ENCODE data around the gene KIF6.

Gene KIF6

DNA sequence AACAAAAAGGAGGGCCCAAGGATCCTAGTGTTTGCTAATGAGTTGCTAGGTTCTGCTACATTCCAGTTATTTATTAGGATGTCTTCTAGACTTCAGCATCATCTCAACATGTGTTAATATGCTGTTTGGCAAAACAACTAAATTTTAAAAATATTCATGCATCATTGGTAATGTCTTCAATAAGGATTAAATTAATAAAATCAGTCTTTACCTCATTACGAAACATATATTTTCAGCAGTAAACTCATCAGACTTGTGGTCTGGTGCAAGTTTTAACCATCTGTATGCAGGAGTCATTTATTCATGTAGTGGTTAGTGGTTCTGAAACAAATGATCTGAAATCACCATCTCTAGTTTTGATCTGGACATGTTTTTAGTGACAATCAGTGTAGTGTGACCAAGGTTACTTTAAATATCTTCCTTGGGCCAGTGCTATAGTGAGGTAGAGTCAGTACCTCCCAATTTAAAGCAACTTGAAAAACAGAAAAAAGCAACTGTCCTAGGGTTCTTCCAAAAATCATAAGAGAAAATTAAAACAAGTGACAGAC is 317.7 kb downstream of the KIF6 start:
- no peak for DNase-seq

DNA sequence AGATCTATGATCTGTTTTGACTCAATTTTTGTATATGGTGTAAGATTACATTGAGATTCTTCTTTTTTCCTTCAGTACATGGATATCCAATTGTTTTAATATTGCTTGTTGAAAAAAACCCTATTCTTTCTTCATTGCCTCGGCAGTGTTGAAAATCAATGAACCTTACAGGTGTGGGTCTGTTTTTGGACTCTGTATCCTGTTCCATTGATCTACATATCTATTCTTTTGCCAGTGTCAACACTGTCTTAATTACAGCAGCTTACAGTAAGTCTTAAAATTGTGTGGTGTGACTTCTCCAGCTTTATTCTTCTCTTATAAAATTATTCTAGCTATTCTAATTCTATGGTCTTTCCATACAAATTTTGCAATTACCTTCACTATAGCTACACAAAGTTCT is 320.9 kb downstream of the KIF6 start:
- DNase-seq, result no peak

DNA sequence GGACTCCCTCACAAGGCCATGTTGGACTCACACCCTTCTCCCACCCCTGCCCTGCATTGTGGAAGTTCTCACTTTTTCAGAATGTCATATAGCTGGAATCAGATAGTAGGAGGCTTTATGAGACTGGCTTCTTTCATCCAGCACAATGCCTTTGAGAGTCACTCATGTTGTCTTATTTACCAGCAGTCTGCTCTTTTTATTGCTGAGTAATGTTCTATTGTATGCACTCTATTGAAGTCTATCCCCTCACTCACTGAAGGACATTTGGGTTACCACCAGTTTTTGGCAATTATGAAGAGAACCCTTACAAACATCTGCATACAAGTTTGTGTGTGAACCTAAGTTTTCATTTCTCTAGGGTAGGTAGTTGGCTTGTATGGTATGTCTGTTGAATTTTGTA is 321.9 kb downstream of the KIF6 start:
- no peak for DNase-seq

DNA sequence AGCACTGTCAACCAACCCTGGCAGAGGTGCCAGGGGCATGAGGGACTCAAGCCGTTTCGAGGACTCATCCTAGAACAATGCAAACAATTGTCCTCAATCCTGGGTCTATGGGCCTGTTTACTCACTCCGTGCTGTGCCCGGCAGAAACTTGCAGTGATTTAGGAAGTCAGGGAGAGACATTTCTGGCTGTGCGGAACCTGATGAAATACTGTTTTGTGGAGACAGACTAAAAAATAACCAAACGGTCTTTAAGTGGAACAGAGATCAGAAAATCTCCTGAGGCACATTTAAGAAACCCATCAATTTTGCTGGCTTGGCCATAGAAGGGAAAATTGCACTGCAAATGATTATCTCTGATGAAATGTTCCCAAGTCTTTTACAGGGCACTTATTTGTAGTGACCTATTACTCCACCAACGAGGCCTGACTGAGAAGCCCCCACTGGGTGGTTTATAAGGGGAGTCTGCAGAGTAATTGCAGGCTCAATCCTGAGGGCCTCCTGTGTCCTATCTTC is 322.9 kb downstream of the KIF6 start:
- DNase-seq, result no peak

DNA sequence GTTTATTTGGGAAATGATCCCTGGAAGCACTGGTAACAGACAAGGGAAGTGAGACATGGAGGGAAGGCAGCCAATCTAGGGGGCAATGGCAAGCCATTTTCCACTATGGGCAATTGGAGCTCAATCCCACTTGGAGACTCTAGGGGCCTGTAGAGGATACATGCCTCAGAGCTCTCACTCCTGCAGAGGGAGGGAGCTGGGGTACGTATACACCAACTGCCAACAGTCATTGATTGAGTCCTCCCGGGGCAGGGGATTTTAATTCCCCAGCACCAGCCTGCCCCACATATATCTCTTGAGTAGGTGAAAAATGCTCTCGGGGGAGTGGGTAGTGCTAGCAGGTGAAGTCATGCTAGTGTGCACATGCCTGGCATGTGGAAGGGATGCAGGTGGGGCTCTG is 323.8 kb downstream of the KIF6 start:
- no peak for DNase-seq

DNA sequence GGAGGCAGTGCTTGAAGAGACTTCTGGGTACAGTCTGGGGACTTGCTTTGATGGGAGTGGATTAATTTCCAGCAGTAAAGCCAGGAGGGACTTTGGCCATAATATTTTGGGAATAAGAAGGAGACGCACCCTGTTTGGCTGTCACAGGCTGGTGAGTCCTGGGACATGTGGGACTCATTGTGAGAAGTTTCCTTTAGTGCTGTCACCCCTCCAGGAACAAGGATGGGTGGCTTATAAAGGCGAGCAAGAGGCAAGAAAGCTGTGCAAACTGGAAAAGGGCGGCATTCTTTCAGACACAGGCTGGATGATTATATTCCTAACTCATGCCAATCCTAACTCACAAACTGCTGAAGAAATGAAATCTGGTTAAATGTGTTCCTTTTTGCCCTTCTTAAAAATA is 325.2 kb downstream of the KIF6 start:
- no peak for DNase-seq

DNA sequence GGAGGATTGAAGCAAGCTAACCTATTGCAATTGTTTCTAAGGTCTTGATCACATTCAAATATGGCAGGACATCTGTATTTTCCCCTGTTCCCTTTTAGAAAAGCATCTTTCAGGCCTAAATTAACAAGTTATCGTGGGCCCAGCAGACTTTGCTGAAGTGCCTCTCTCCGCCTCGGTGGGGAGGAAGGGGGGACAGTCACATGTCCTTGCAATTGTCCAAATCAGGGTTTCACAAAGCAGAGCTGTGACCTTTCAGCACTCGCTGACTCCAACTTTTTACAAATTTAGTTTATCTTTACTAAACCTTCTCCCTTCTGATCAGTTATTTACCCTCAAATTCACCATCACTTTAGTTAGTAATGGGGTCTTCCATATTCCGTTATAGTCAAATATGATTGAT is 328.4 kb downstream of the KIF6 start:
- no peak for DNase-seq

DNA sequence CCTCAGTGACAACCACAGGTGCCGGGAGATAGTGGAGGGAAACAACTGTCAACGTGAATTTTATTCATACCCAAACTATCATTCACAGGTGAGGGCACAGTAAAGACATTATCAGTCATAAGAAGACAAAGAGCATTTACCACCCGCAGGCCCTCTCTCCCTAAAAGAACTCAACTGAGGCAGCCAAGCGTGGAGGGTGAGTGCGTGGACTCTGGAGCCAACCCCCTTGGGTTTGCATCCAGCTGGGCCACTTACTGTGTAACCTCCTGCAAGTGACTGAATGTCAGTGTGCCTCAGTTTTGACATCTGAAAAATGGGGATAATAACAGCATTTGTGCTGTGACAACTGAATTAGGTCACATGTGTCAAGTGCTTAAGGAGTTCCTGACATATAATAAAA is 332.1 kb downstream of the KIF6 start:
- no peak for DNase-seq

DNA sequence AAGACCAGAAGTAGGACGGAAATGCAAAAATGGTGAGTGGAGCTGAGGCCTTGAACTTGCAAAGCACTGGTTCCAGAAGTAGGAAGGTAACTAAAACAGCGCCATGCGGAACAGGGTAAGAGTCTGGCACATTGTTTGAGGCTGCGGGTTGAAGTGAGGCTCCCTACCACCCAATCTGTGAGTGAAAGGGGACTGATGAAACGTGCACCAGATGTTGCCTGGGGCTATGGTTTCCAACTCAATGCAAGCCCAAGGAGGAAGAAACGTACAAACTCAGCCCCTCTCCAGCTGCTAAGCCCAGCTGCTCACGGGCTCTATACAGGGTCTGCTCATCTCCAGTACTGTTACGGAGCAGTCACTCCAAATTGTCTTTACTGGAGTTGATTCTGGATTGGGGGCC is 334.0 kb downstream of the KIF6 start:
- DNase-seq, result no peak

DNA sequence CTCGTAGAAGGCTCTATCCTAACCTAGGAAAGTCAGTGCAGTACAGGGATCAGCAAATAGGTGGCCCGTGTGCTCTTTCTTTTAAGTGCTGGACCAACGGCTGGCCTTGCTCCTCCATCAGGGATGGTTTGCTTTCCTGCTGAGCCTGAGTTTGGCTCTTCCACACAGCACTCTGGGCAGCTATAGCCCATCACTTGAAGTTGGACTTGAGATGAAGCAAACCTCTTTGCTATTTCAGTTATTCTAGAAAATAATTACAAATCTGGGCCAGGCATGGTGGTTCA is 335.8 kb downstream of the KIF6 start:
- DNase-seq, result no peak

DNA sequence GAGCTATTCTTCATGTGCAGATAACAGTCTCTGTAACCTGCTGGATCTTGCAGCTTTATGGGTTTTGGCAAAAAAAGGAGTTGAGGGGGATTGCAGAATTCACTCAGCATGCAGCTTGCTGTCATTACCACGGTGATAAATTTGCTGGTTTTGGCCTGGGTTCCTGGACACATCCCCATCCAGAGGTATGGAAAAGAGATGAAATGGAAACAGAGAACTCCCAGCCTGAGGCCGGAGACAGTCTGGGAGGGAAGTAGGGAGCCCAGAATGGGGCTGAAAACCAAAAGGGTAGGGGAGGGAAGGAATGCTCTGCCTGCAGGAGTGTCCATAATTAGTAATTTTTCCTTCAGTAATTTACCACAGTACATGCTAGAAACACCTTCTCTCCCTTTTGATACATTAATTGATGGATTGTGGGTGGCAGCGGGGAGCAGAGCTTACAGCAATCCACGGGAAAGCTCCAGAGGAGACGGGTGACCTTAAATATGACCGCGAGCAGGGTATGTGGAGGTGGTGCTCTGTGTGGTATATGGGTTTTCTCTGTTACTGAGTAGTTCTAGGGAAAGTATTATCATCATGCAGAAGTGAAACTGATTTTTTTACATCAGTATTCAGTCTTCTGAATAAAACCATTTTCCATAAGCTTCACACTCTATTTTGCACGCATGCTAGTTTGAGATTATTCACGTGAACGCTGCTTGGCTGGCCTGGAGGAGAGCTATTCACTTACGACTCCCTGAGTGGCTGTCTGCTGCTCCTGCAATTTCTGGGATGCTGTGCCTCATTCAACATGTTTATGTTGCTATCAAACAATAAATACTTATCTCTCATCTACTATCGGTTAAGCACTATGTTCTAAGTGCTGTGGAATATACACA is 336.4 kb downstream of the KIF6 start:
- no peak for DNase-seq

DNA sequence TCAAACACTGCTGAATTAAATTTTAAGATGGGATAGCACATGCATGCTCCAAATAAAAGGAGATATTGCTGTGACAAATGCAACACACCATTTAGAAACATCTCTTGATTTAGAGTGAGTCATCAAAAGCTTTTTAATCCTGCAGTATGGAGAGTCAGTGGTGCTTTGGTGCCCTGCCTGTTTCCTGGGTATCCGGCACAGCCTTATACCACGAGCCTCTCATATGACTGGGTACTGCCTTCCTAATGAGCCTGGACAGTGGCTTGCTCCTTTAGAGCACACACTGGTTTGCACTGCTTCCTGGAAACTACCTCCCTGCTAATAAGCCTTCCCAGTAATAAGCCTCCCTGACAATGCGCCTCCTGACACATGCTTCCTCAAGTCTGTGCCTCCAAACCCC is 337.4 kb downstream of the KIF6 start:
- no peak for DNase-seq

DNA sequence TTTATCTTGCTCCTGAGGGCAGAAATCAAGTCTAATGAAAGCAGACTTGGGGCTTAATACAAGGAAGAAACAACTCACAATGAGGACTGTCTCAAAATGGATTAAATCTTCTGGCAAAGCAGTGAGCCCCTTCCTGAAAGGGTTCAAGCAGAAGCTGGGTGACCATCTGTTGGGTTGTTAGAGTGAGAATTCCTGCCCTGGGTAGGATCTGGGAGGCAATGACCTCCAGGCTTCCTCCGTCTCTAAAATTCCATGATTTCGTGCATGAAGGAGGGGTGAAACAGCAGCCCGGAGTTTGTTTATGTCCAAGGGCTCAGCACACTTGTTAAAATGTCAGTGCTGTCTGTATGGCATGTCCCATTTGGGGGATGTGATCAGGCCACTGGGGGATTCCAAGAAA is 338.7 kb downstream of the KIF6 start:
- no peak for DNase-seq

DNA sequence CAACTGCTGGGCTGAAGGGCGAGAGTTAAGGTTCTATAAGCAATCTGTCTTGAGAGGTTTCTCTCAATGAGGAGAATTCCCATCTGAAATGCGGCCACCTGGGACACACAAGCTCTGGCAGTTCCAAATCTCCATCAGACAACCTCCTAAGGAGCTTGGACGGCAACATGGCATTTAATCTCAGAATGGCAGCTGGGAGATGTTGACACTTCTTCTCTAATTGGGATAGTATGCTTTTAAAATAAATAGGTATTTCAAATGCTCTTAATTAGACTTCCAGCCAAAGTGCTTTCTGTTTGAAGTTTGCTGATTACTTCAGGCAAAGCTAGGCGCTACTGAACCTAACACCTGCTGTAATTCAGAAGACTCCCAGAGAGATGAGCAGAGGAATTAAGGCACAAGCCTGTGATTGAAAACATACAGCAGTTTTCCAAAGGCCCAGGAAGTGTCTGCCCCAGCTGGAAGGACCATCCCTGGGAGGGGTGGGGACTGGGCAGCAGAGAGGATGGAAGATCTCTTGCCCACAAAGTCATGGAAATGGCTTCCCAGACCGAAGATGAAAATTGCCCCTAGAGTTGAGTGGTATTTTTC is 343.6 kb downstream of the KIF6 start:
- DNase-seq, result no peak

DNA sequence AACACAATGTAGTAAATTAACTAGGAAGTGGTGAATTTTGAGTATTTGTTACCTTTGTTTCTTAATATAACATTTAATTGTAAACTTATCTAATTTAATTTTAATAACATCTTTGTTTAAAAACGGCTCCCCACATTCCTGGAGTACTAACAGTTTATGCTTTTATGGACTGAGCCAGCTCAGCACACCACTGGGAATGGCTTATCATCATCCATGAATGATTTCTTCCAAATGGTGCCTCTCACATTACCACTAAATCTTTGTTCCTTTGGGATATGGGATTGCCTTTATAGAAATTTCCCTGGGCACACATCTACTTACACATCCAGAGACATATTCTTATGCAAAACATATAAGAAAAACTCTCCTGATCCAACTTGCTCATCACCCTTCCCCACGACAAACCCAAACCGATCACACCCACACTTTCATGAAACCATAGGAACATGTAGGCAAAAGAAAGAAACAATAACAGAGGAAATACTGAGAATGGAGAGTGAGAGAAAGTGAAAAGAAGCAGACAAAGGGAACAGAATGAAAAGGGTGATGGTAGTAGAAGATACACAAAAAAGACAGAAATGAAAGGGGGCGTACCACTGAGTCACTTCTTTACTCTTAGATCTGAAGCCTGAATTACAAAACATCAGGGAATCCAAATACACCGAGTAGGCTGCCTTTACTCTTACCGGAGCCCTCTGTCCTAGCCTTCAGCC is 344.2 kb downstream of the KIF6 start:
- DNase-seq, result no peak

DNA sequence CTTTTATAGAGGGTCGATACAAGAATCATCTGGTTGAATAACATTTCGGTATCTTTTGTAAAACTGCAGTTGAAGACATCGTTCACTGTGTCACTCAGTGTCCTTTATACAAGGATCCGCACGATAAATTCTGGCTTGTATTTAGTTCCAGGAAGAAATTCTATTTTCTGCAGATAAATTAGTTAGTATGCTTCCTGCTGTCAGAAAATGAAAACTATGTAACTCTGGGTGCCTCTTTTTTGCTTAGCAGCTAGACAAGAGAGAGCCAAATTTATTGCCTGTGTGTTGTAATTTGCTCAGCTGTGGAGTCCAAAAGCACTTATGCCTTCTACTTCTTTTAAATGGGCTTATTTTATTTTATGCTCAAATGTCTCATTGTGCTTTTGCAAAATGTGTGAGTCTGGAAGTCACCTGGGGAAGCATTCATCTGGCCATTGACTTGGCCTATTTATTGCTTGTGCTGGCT is 346.2 kb downstream of the KIF6 start:
- no peak for DNase-seq

DNA sequence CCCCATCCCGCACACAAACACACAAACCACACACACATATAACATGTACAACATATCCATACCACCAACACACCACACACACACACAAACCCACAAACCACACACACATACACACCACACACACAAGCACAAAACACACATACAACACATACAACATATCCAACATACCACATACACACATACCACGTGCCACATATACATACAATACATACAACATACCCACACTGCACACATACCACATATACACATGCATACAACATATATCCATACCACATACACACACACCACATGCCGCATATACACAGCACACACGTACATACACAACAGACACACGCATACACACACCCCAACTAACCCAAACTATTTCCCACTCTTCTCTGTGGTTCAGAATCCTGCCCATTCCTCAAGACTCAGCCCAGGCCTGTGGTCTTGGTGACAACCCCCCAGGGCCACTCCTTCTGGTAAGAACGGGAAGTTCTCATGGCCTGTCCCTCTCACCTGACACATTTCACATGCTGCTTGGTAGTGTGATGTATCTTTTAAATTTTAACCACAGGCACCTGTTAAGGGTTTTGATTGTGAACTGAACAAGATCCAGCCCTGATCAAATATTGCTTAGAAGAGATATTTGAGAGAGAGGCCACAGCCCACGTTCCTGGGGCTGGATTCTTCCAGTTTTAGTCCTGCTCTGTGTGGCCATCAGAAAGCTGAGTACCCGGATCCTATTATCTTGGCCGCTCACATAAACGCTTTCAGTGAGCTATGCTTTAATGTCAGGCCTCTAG is 346.8 kb downstream of the KIF6 start:
- no peak for DNase-seq

DNA sequence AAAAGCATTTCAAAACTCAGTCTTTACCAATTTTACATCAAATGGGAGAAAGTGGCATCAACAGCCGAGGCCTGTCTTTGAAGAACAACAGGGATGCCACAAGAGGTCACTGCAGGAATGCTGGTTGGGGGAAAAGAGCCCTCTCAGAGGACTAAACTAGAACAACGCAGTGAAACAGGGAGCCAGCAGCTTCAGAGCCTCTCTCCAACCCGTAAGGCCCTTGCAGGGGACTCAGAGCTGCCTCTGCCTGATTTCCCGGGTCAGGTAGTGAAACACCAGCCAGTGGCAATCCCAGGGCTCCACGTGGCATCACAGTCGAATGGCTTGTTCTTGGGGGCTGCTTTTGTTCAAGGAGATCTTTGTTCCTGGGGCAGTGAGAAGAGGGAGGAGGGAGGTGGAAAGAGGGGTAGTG is 347.7 kb downstream of the KIF6 start:
- no peak for DNase-seq

DNA sequence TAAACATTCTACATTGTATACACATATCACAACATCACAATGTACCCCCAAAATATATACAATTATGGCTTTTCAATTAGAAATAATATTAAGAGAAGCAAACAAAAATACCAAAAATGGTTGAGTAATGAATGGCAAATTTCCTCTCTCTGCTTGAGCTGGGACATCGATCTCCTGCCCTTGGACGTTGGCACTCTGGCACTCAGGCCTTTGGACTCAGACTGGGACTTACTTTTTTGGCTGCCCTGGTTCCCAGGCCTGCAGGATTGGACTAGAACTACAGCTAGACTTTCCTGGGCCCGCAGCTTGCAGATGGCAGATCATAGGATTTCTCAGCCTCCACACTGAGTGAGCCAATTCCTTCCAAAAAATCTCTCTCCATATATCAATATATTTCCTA is 349.8 kb downstream of the KIF6 start:
- DNase-seq, result no peak

DNA sequence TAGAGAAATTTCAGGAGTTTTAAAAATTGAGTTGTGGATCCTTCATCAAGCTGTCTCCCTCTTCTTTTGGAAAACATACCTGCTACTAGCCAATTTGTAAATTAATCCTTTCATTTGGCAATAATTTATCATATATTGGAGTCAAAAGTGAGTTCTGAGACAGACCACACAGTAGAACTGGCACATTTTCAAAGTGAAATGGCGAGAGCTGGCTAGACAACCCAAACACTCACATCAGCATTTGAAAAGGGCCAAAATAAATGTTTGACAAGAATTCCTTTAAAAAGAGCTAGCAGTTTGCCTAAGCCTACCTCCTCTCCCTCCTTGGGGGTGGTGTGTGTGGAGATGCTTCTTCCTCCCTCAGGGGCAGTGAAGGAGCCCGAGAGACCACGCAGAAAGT is 354.8 kb downstream of the KIF6 start:
- no peak for DNase-seq

DNA sequence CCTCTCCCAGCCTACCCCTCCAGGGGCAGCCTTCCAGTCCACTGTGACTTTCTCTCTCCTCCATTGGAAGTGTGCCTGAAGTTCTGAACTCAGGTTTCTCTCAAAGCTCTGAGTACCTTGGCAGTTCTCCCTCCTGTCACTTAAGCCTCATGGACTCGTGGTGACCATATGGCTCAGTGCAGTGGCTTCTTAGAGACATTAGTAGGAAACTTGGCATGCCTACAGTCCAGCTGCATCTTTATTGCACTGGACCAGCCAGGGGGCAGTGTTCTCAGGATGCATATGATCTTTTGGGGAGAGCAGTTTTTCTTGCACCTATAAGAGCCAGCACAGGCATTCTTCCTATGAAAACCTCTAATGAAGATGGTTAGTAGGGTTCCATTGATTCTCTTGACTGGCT is 355.2 kb downstream of the KIF6 start:
- DNase-seq, result no peak

DNA sequence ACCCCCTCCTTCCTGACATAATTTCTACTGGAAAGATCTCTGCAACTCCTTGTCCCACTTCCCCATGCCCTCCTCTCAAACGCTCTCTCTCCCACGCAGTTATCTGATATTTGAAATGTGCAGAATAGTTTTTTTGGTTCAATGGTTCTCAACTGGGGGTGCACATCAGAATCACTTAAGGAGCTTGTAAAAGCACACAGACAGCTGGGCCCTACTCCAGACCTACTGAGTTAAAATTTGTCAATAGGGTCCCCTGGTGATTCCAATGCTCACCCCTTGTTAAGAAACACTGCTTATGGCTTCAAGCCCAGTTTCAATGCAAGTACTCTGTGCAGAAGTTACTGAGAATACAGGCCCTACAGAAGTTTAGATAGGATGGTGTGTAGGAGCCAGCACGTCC is 357.5 kb downstream of the KIF6 start:
- no peak for DNase-seq

Measured in cortex of kidney (tissue), 1 donor.